ENCODE results near the gene ANO1.

- TF ChIP-seq CTCF (IDR thresholded peaks at IDR 0.05): no peak
- no peak for TF ChIP-seq POLR2A (IDR thresholded peaks at IDR 0.05)
Observed at GRCh38 chr11:70031631-70032469, 46.3 kb upstream of the ANO1 start.
